K562 (cell line): ENCODE results near the gene POT1. TPM values are rescaled to one million over a fixed set of nuclear protein-coding genes. Genes with fewer than 3 reads are reported as not detected.

Experiments
- ATAC-seq: fragments of 200-7000 bp; cut with Tn5 transposase; 3 replicates; pipeline ENCODE4 v1.9.1; 2020; ENCODE audit warnings: moderate library complexity
- BruUV-seq: library from RNA; stranded (reverse); fragments of 400-500 nt; replicated peaks from 2 replicates; lab custom pipeline; 2021; lab: Mats Ljungman, UMichigan
- CTCF ChIA-PET: fragments of 300-600 bp; formaldehyde crosslinking; extraction: SDS; loops from one replicate; lab custom pipeline; 2021; ENCODE audit warnings: low intra/inter-chr PET ratio; lab: Yijun Ruan, JAX
- POLR2A ChIA-PET: fragments of 300-600, 350-650 bp; sonication (Branson Sonifier 250); formaldehyde crosslinking; extraction: SDS; loops from one replicate; lab custom pipeline; 2021; ENCODE audit warnings: antibody characterized with exemption, inconsistent platforms; lab: Yijun Ruan, JAX
- DNase-seq, 4 experiments: peaks; one replicate each; pipeline versions ENCODE4 v3.0.0 to v3.0.0-alpha.2; 2011 to 2018; ENCODE audit warnings: low spot score in 3 of 4, mixed read lengths in 3 of 4; ENCODE audit errors: extremely low read depth in 1 of 4
- FAIRE-seq: peaks from 2 replicates; lab custom pipeline; 2011; peaks lifted over from hg19 to GRCh38; lab: Jason Lieb, UNC
- H2AFZ ChIP-seq: 2 replicates; pipeline ENCODE4 v1.6.0; 2011; ENCODE audit warnings: low read depth, low read length, control low read depth, inconsistent platforms
- H3K27ac ChIP-seq: fragments of 200-600 bp; 3 replicates; pipeline ENCODE4 v1.8.0; 2011; ENCODE audit warnings: low read depth, mild to moderate bottlenecking, control low read depth, inconsistent platforms, low read length, moderate library complexity, mixed read lengths; ENCODE audit errors: extremely low read depth
- H3K27me3 ChIP-seq, 2 experiments: fragments of 300-600 bp in 1 of 2; 2 replicates in 1 of 2; 3 replicates in 1 of 2; pipeline versions ENCODE4 v1.6.0 to v1.8.0; 2011; ENCODE audit warnings: inconsistent platforms in 2 of 2, low read length in 2 of 2, mild to moderate bottlenecking in 1 of 2, mixed read lengths in 1 of 2, moderate library complexity in 1 of 2; ENCODE audit not compliant: control insufficient read depth in 2 of 2, insufficient read depth in 2 of 2
- H3K36me3 ChIP-seq: fragments of 300-600 bp; 3 replicates; pipeline ENCODE4 v1.8.0; 2011; ENCODE audit warnings: mild to moderate bottlenecking, low read length, inconsistent platforms; ENCODE audit not compliant: control insufficient read depth, insufficient read depth
- H3K4me1 ChIP-seq, 2 experiments: fragments of 200-600 bp in 1 of 2; replicated peaks in 1 of 2; 2 replicates in 1 of 2; 3 replicates in 1 of 2; pipeline versions ENCODE4 v1.5.1 to v1.8.0; 2011; ENCODE audit warnings: inconsistent platforms in 2 of 2, low read length in 2 of 2, mild to moderate bottlenecking in 1 of 2, mixed read lengths in 1 of 2, moderate library complexity in 1 of 2; ENCODE audit not compliant: control insufficient read depth in 2 of 2, insufficient read depth in 2 of 2
- H3K4me2 ChIP-seq: 2 replicates; pipeline ENCODE4 v1.6.1; 2011; ENCODE audit warnings: low read length, control low read depth, inconsistent platforms, mixed read lengths; ENCODE audit not compliant: insufficient read depth
- H3K4me3 ChIP-seq: fragments of 200-600 bp; sonication (generic), shearing (Covaris generic); 2 replicates; pipeline ENCODE4 v1.5.1; 2016; ENCODE audit warnings: control low read depth, inconsistent platforms
- H3K79me2 ChIP-seq: fragments of 200-600 bp; 3 replicates; pipeline ENCODE4 v1.8.0; 2011; ENCODE audit warnings: low read length, inconsistent platforms; ENCODE audit not compliant: control insufficient read depth, insufficient read depth
- H3K9ac ChIP-seq, 2 experiments: 2 replicates each; pipeline versions ENCODE4 v1.6.0 to v1.6.1; 2011; ENCODE audit warnings: low read depth in 2 of 2, low read length in 2 of 2, control low read depth in 1 of 2, inconsistent platforms in 1 of 2, mild to moderate bottlenecking in 1 of 2, mixed read lengths in 1 of 2; ENCODE audit not compliant: insufficient read depth in 1 of 2
- H3K9me1 ChIP-seq: one replicate; pipeline ENCODE4 v1.6.0; 2011; ENCODE audit warnings: inconsistent platforms, mild to moderate bottlenecking, low read length, moderate library complexity; ENCODE audit not compliant: control insufficient read depth, insufficient read depth
- H3K9me3 ChIP-seq: replicated peaks from 2 replicates; pipeline ENCODE4 v1.5.1; 2011; ENCODE audit warnings: low read depth, low read length, inconsistent platforms; ENCODE audit not compliant: control insufficient read depth, insufficient read depth
- H4K20me1 ChIP-seq: replicated peaks from 2 replicates; pipeline ENCODE4 v1.6.1; 2011; ENCODE audit warnings: low read length, inconsistent platforms, mixed read lengths; ENCODE audit not compliant: control insufficient read depth, insufficient read depth
- CHD2 ChIP-seq: IDR thresholded peaks from 2 replicates; pipeline ENCODE4 v1.6.1; 2011; ENCODE audit warnings: low read depth, low read length
- RB1 ChIP-seq: fragments of 450-650 bp; IDR thresholded peaks from 2 replicates; pipeline ENCODE4 v1.6.1; 2017; ENCODE audit warnings: low read depth, mild to moderate bottlenecking
- SNRNP70 ChIP-seq: fragments of 200-400 bp; formaldehyde crosslinking; optimal IDR thresholded peaks from 2 replicates; pipeline ENCODE3; 2017; ENCODE audit warnings: low read depth, low read length
- ZC3H11A ChIP-seq: IDR thresholded peaks from 2 replicates; pipeline ENCODE4 v1.6.1; 2012; ENCODE audit warnings: low read depth, low read length, improper control_type of control experiment
- WGBS: fragments of 100-300 bp; shearing (Covaris generic); methylation state at CpG from one replicate; pipeline ENCODE4 v1.1.6; 2016; ENCODE audit warnings: low coverage, mixed read lengths; ENCODE audit not compliant: insufficient coverage; ENCODE audit errors: missing lambda C conversion rate; 5-methylcytosine and 5-hydroxymethylcytosine counted together
- in situ Hi-C: fragments of 300-500 bp; cut with MboI; formaldehyde crosslinking; loops from 4 replicates; pipeline ENCODE4 v1.15.0; 2018; ENCODE audit warnings: inconsistent platforms, mixed read lengths
- intact Hi-C: fragments of 100-400 bp; cut with micrococcal nuclease; formaldehyde crosslinking; loops from 2 replicates; pipeline ENCODE4 v1.14.2; 2022
- polyA plus RNA-seq, 8 experiments: library from polyadenylated mRNA; depleted of rRNA in 4 of 8; stranded (reverse) in 5 of 8; unstranded in 3 of 8; fragments of >200 nt; fragmentation: Nextera tagmentation in 2 of 8; fragmentation: Illumina TruSeq in 1 of 8; extraction: Ambion mirVana in 2 of 8; extraction: Trizol in 1 of 8; gene quantifications; 2 replicates each; pipeline versions ENCODE4 v1.2.1 to v1.2.3, GENCODE V29; 2011 to 2014; ENCODE audit warnings: inconsistent platforms in 1 of 8, missing spikeins in 1 of 8
- total RNA-seq, 7 experiments: library from RNA; depleted of rRNA in 6 of 7; stranded (reverse); fragments of >200 nt in 6 of 7; fragmentation: Illumina TruSeq in 2 of 7; extraction: Trizol in 2 of 7; gene quantifications; 2 replicates each; pipeline versions ENCODE4 v1.2.1 to v1.2.3, GENCODE V29; 2011 to 2021; ENCODE audit warnings: low replicate concordance in 1 of 7
- TF ChIP-seq, protein P1 (sequence below): sonication (generic); formaldehyde crosslinking; IDR thresholded peaks from 2 replicates; pipeline ENCODE4 v1.9.0; 2022; ENCODE audit warnings: mild to moderate bottlenecking, missing genetic modification reagents
- TF ChIP-seq, protein P2 (sequence below), 2 experiments: fragments of 450-650 bp; IDR thresholded peaks; 2 replicates each; pipeline ENCODE4 v1.6.1; 2016; ENCODE audit warnings: mild to moderate bottlenecking in 2 of 2, borderline replicate concordance in 1 of 2, low read depth in 1 of 2, moderate library complexity in 1 of 2

The POT1 gene
- total and polyA plus RNA-seq, 9 of the 15 experiments (the other 6 are each of a cell fraction or from before 2014, with no cell fraction given), result 37.9 to 140 (median 63.6) TPM

DNA sequence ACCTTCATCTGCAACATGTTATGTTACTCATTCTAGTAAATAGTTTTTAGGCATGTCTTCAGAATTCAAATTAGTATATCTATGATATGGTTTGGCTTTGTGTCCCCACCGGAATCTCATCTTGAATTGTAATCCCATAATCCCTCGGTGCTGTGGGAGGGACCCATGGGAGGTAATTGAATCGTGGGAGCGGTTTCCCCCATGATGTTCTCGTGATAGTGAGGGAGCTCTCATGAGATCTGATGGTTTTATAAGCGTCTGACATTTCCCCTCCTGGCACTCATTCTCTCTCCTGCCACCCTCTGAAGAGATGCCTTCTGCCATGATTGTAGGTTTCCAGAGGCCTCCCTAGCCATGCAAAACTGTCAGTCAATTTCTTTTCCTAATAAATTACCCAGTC lies 143.6 kb downstream of the POT1 start:
- no peaks in the 10 kb centered on the region; a peak in 1 of 5 replicates for H3K27me3 ChIP-seq
- BruUV-seq, result no TSS peak
- no peaks in the 10 kb centered on the region for H3K36me3 ChIP-seq
- CTCF ChIA-PET, result interaction anchor here (0.6 to 0.9 kb wide), 3 partner anchors 70 to 631 kb away, joined by 3 to 5 read pairs (median 3); no protein-coding TSS in a partner anchor
- 3% methylated on average over 6 of the region's 6 CpGs for WGBS
- no peak for TF ChIP-seq SNRNP70
- TF ChIP-seq, protein P1, sequence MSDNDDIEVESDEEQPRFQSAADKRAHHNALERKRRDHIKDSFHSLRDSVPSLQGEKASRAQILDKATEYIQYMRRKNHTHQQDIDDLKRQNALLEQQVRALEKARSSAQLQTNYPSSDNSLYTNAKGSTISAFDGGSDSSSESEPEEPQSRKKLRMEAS, result no peak
- peak; percentile 53; the same call in 1 of the 2 replicates for TF ChIP-seq CHD2
- TF ChIP-seq, protein P2, sequence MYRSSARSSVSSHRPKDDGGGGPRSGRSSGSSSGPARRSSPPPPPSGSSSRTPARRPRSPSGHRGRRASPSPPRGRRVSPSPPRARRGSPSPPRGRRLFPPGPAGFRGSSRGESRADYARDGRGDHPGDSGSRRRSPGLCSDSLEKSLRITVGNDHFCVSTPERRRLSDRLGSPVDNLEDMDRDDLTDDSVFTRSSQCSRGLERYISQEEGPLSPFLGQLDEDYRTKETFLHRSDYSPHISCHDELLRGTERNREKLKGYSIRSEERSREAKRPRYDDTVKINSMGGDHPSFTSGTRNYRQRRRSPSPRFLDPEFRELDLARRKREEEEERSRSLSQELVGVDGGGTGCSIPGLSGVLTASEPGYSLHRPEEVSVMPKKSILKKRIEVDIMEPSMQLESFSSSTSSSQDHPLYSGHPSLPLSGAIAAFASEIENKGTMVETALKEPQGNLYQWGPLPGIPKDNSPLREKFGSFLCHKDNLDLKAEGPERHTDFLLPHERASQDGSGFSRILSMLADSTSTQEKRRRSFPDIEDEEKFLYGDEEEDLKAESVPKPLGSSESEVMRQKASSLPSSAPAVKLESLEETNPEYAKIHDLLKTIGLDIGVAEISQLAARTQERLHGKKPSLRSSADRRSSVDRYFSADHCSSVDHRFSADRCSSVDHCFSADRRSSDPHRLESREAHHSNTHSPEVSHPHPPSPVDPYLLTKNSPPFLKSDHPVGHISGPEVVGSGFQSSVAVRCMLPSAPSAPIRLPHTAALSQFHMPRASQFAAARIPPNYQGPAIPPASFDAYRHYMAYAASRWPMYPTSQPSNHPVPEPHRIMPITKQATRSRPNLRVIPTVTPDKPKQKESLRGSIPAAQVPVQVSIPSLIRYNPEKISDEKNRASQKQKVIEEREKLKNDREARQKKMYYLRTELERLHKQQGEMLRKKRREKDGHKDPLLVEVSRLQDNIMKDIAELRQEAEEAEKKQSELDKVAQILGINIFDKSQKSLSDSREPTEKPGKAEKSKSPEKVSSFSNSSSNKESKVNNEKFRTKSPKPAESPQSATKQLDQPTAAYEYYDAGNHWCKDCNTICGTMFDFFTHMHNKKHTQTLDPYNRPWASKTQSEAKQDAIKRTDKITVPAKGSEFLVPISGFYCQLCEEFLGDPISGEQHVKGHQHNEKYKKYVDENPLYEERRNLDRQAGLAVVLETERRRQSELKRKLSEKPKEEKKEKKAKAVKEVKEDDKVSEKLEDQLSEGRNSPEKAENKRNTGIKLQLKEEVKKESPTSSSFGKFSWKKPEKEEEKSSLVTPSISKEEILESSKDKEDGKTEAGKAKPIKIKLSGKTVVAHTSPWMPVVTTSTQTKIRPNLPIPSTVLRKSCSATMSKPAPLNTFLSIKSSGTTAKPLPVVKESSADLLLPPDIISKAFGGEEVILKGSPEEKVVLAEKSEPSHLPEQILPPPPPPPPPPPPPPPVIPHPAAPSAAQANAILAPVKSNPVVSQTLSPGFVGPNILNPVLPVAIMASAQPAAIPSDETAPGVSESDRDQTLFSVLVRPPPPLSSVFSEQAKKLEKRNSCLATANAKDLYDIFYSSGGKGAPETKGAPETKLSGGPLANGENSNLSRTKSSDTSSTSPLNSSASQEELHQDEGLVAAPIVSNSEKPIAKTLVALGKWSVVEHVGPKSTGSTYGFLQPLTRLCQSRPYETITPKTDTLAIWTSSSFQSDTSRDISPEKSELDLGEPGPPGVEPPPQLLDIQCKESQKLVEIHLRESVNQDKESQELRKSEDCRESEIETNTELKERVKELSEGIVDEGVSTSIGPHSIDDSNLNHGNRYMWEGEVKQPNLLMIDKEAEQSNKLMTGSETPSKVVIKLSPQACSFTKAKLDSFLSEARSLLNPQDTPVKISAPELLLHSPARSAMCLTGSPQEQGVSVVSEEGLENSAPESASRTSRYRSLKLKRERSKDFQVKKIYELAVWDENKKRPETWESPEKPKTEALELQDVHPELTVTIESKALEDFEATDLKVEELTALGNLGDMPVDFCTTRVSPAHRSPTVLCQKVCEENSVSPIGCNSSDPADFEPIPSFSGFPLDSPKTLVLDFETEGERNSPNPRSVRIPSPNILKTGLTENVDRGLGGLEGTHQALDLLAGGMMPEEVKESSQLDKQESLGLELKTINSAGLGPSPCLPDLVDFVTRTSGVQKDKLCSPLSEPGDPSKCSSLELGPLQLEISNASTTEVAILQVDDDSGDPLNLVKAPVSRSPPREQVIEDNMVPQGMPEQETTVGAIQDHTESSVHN (IDR thresholded peaks at IDR 0.05; ENCODE audit: borderline replicate concordance in 1 of 2, low read depth in 1 of 2), result no peak
- no peak for TF ChIP-seq ZC3H11A
- TF ChIP-seq RB1, result no peak
- POLR2A ChIA-PET, result interaction anchor here (1.3 kb wide), 1 partner anchor 9 kb away, joined by 3 read pairs; no protein-coding TSS in a partner anchor
- peak; percentile 69 for ATAC-seq
- no peak overlapping the region for H3K27ac ChIP-seq
- H3K4me2 ChIP-seq, result no peak overlapping the region
- no peaks in the 10 kb centered on the region for H3K79me2 ChIP-seq
- intact Hi-C loops, result loop anchor here (1.0 to 5.0 kb wide), 7 partner anchors 71 to 1205 kb away; no protein-coding TSS in a partner anchor
- no peaks in the 10 kb centered on the region for H4K20me1 ChIP-seq
- no peaks in the 10 kb centered on the region for H3K9me1 ChIP-seq
- no peak overlapping the region for H3K9ac ChIP-seq
- no peak overlapping the region for H3K4me3 ChIP-seq
- in situ Hi-C loops, result no loop called here
- no peaks in the 10 kb centered on the region; a peak in 1 of 5 replicates for H3K4me1 ChIP-seq
- peak overlapping the region; percentile 72 for H2AFZ ChIP-seq
- no peaks in the 10 kb centered on the region for H3K9me3 ChIP-seq
- peak in 1 of 4 experiments; percentile 13 for DNase-seq
- no peak for FAIRE-seq
